PC-9 (cell line): ENCODE results near the gene CASP10.
A peak's percentile ranks its signal among the peaks of the same experiment; 100 is the strongest.

ENCODE experiments used
- CTCF ChIP-seq: fragments of 200-600 bp; sonication (generic); conservative IDR thresholded peaks from 2 replicates; pipeline ENCODE4 v1.6.1; 2017; ENCODE audit warnings: mixed run types, antibody characterized with exemption, mild to moderate bottlenecking, moderate library complexity
- EZH2 ChIP-seq: fragments of 200-600 bp; sonication (generic); IDR thresholded peaks from 2 replicates; pipeline ENCODE4 v1.8.0; 2017; ENCODE audit warnings: antibody characterized with exemption, low read depth

DNA sequence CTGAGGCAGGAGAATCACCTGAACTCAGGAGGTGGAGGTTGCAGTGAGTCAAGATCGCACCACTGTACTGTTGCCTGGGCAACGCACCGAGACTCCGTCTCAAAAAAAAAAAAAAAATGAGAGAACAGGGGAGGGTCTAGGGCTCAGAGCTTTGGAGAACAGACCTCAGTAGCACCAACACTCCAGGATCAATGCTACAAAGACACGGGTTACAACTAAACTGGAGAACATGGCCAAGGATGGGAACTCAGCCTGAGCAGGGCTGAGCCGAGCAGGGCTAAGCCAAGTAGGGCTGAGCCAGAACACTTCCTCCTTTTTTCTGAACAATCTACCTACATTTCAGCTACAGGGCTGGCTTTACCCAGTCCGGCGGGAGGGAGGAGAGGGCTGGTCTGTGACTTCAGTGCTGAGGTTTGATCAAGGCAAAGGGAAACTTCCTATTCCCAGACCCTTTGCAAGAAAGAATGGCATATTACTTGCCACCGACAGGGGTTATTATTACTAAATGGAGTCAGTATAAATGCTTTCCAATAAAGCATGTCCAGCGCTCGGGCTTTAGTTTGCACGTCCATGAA is 74.5 kb downstream of the CASP10 start:
- TF ChIP-seq CTCF (0 out of 2 replicates have a peak, but pooled peaks have one; percentile 21), EZH2 (no peak)
